K562 treated with DMSO at 1 percent for 24 hours (cell line): ENCODE measurements around the gene ANKRD20A1. TPM values are rescaled to one million over a fixed set of nuclear protein-coding genes. Genes with fewer than 3 reads are reported as not detected.

ENCODE experiments used
- total RNA-seq: library from RNA; unstranded; fragments of 300-600 nt; gene quantifications from 2 replicates; pipeline ENCODE4 v1.2.3, GENCODE V29; 2022; ENCODE audit warnings: low read depth; ENCODE audit not compliant: insufficient read depth

ANKRD20A1 gene
- 1.2 TPM in 1 of 2 replicates, not detected in the other for total RNA-seq

DNA sequence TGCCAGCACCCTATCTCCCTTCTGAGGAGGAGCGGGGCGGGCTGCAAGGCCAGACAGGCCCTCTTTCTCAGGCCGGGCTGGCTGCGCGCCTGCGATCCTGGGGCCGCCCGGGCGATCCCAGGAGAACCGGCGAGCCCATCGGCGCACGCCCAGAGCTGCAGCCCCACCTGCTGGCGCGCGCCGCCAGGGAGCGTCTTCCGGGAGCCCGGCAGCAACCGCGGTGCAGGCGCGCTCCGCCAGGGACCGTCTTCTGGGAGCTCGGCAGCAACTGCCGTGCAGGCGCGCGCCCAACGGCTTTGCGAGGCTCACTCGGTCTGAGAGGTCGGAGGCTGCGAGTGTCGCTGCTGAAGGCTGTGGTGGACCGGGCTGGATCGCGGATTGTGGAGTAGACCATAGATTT is at the start of gene ANKRD20A1:
TSS of gene ANKRD20A1 (plus strand) at position 61 of the 400 bp plus-strand sequence. CDS start 496 bp downstream, outside the sequence.

